Activated CD4-positive, alpha-beta T cell treated with anti-CD3 and anti-CD28 coated beads for 36 hours (primary cell): ENCODE data around the gene PHC2. TPM values are rescaled to one million over a fixed set of nuclear protein-coding genes. Genes with fewer than 3 reads are reported as not detected.

Source experiments
- ATAC-seq: fragments of 200-7000 bp; cut with Tn5 transposase; one replicate; pipeline ENCODE4 v1.10.0; 2021; ENCODE audit warnings: mild to moderate bottlenecking, moderate library complexity
- CTCF ChIA-PET: fragments of 350-600 bp; sonication (Branson Sonifier 250); formaldehyde crosslinking; loops from one replicate; lab custom pipeline; 2021; ENCODE audit warnings: antibody characterized with exemption; lab: Charles Lee
- POLR2A ChIA-PET: fragments of 350-600 bp; sonication (Branson Sonifier 250); formaldehyde crosslinking; loops from one replicate; lab custom pipeline; 2021; ENCODE audit warnings: antibody characterized with exemption, inconsistent platforms; lab: Charles Lee
- DNase-seq: peaks from one replicate; pipeline ENCODE4 v3.0.0-alpha.2; 2020
- H3K27ac Mint-ChIP-seq: one replicate; pipeline ENCODE4 v1.8.0; 2021; ENCODE audit warnings: mixed read lengths
- H3K27me3 Mint-ChIP-seq: one replicate; pipeline ENCODE4 v1.8.0; 2021; ENCODE audit warnings: mixed read lengths
- H3K36me3 Mint-ChIP-seq: one replicate; pipeline ENCODE4 v1.8.0; 2021; ENCODE audit warnings: low read depth, mixed read lengths
- H3K4me1 Mint-ChIP-seq: one replicate; pipeline ENCODE4 v1.8.0; 2021; ENCODE audit warnings: mixed read lengths
- H3K4me3 Mint-ChIP-seq: one replicate; pipeline ENCODE4 v1.8.0; 2021; ENCODE audit warnings: mild to moderate bottlenecking, moderate library complexity, mixed read lengths
- H3K9me3 Mint-ChIP-seq: one replicate; pipeline ENCODE4 v1.8.0; 2021; ENCODE audit warnings: low read depth, mixed read lengths
- intact Hi-C, 2 experiments: fragments of 100-400 bp; cut with DNase I in 1 of 2; cut with micrococcal nuclease in 1 of 2; formaldehyde crosslinking; loops; one replicate each; pipeline versions ENCODE4 v1.14.2 to v1.15.1; 2022 to 2024; cut with DNase I, micrococcal nuclease
- total RNA-seq, 2 experiments: library from RNA; stranded (reverse); gene quantifications; one replicate each; pipeline ENCODE4 v1.2.3, GENCODE V29; 2021

PHC2 gene
- total RNA-seq, 2 experiments from 2014 or later = 23.8 to 28.4 TPM

DNA sequence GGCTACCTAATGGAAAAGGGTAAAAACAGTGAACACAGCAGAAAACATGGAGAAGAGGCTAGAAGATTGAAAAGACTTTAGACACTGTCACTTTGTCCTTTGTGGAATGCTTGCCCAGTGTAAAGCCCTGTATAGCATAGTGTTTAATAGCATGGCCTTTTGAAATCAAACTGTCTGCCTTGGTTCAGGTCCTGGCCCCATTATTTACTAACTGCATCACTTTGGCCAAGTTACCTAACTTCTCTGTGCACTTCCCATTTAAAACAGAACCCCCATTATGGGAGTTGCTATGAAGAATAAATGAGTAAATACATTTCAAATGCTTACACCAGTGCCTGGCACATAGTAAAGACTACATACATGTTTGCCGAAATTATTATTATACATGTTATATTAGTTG, 12.1 kb downstream of the PHC2 start:
- POLR2A ChIA-PET = no interaction called here
- DNase-seq (no peak), ATAC-seq (no peak)
- peaks cover 7% of the 10 kb centered on the region for H3K36me3 Mint-ChIP-seq
- H3K4me1 Mint-ChIP-seq = no peaks in the 10 kb centered on the region
- H3K4me3 Mint-ChIP-seq = no peak overlapping the region
- peaks cover 16% of the 10 kb centered on the region for H3K27me3 Mint-ChIP-seq
- no peak overlapping the region for H3K27ac Mint-ChIP-seq
- intact Hi-C loops = no loop called here
- H3K9me3 Mint-ChIP-seq = peaks cover 9% of the 10 kb centered on the region
- CTCF ChIA-PET = no interaction called here

DNA sequence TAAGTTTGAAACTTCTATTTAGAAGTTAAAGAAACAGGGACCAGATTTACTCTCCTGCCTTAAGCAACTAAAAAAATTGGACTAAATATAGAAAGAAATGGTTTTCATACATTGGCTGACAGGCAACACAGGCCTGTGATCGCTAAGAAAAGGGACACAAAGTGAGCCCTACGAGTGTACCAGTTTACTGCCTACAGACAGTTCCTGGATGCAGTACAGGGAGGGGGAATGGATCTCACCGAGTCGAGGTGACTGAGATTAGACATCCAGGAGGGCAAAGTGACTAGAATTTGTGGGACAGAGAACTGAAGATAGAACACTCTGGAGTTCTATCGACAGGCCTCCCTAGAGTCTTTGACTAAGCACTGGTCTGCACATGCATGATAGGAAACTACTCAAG, 16.0 kb downstream of the PHC2 start:
- ATAC-seq (no peak), DNase-seq (no peak)
- ChIA-PET POLR2A (no interaction called here), CTCF (no interaction called here)
- Mint-ChIP-seq H3K9me3 (peaks cover 9% of the 10 kb centered on the region), H3K4me1 (no peaks in the 10 kb centered on the region), H3K4me3 (no peak overlapping the region), H3K27me3 (peaks cover 16% of the 10 kb centered on the region), H3K36me3 (peaks cover 7% of the 10 kb centered on the region), H3K27ac (no peak overlapping the region)
- intact Hi-C loops = no loop called here

DNA sequence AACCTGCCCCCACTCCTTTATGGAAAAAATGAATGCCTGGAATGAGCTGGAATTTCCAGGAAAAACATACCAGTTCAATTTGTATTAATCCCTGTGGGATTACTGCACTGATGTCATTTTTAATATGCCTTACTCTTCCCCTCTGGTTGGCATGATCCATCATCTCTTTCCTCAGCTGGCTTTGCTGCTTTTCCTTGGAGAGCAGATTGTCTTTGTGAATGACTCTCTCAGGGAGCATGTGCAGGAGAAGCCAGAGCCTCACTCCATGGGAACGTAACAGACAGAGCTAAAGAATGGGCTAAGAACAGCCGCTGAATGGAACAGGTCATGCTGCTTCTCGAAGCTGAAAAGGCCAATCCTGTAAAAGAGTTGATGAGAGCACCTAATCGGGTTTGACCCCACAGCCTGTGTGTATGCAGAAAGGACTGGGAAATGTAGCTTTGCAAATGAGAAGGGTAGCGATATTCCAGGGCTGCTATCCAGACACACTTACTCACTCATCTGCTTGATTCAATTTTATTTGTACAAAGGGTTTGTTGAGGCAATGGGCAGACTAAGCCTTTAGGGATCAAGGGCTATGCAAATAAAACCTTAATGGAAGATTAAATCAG, 20.7 kb downstream of the PHC2 start:
- no peaks in the 10 kb centered on the region for H3K36me3 Mint-ChIP-seq
- CTCF ChIA-PET = interaction anchor here (0.6 to 0.8 kb wide), 2 partner anchors 22 to 146 kb away, joined by 3 to 4 read pairs; no protein-coding TSS in a partner anchor
- H3K4me1 Mint-ChIP-seq = no peaks in the 10 kb centered on the region
- intact Hi-C loops = no loop called here
- peaks cover 2% of the 10 kb centered on the region for H3K9me3 Mint-ChIP-seq
- H3K4me3 Mint-ChIP-seq = no peak overlapping the region
- H3K27ac Mint-ChIP-seq = no peak overlapping the region
- POLR2A ChIA-PET = no interaction called here
- ATAC-seq (no peak), DNase-seq (no peak)
- peaks cover 16% of the 10 kb centered on the region for H3K27me3 Mint-ChIP-seq

DNA sequence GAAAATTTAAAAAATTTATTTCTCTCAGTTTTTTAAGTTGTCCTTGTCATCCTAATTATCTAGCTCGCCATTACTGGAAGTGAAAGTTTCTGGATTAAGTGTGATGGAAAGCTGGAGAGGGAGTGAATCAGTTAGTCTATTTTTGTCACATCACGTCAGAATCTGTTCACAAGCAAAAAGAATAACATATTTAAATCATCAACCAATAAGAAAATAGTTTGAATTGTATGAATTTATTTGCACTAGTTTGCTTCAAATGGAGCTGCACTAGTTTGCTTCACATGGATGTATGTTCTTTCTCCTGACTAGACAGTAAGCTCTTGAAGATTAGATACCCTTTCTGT, 22.8 kb downstream of the PHC2 start:
- ChIA-PET CTCF (interaction anchor here (0.7 to 1.0 kb wide), 2 partner anchors 17 to 225 kb away, joined by 3 read pairs; no protein-coding TSS in a partner anchor), POLR2A (no interaction called here)
- H3K9me3 Mint-ChIP-seq = no peaks in the 10 kb centered on the region
- no peaks in the 10 kb centered on the region for H3K36me3 Mint-ChIP-seq
- intact Hi-C loops = no loop called here
- no peak overlapping the region for H3K4me3 Mint-ChIP-seq
- no peaks in the 10 kb centered on the region for H3K4me1 Mint-ChIP-seq
- no peak for DNase-seq
- no peak overlapping the region for H3K27ac Mint-ChIP-seq
- peaks cover 20% of the 10 kb centered on the region for H3K27me3 Mint-ChIP-seq
- no peak for ATAC-seq

DNA sequence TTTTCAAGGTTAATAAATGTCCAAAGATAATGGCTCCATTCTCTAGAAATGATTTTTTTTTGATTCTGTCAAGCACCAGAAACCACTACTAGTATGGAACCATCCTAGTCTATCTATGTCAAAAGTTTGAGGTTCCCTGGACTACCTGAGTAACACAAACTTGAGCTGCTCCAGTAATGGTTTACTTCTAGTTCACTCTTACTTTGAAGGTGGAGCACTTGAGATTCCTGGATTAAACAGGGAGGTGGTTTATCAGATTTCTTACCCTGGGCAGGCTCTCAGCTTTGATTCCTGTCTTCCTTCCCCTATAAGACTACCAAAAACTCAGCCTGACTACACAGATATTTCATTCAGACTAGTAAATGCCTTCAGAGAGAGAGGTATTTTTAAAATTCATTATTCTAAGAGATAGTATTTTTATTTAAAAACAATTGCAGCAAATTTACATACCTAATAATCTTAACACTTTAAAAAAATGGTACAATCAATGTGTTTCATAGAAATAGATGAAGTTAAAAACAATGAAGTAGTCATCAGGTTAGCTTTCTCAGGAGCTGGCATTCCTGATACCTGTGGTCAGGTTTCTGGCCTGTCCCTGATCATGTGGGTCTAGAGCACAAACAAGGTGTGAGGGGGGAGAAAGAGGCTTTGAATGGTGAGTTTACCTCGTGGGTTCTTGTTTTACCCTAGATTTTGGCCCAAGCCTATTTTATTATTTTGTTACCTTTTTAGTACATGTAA, 23.4 kb downstream of the PHC2 start:
- no peak overlapping the region for H3K4me3 Mint-ChIP-seq
- no peak for DNase-seq
- H3K36me3 Mint-ChIP-seq = no peaks in the 10 kb centered on the region
- peaks cover 19% of the 10 kb centered on the region for H3K27me3 Mint-ChIP-seq
- intact Hi-C loops = no loop called here
- ChIA-PET POLR2A (no interaction called here), CTCF (interaction anchor here (0.7 to 1.0 kb wide), 2 partner anchors 18 to 225 kb away, joined by 3 read pairs; no protein-coding TSS in a partner anchor)
- H3K4me1 Mint-ChIP-seq = no peaks in the 10 kb centered on the region
- H3K9me3 Mint-ChIP-seq = no peaks in the 10 kb centered on the region
- no peak for ATAC-seq
- H3K27ac Mint-ChIP-seq = no peak overlapping the region

DNA sequence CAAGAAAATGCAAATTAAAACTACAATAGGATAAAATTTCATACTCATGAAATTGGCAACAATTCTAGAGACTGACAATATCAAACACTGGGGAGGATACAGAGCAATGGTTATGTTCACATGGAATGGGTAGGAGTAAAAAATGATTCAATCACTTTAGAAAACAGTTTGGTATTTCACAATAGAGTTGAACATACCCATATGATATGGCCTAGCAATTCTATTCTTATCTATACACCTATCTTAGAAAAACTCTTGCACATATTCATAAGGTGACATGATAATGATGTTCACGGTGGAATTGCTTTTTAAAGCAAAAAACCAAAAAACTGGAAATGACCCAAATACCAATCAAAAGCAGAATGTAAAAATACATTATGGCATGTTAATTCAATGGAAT, 28.7 kb downstream of the PHC2 start:
- no peak for DNase-seq
- no peak for ATAC-seq
- ChIA-PET CTCF (no interaction called here), POLR2A (no interaction called here)
- Mint-ChIP-seq H3K4me3 (no peak overlapping the region), H3K27me3 (peaks cover 10% of the 10 kb centered on the region), H3K36me3 (no peaks in the 10 kb centered on the region), H3K9me3 (no peaks in the 10 kb centered on the region), H3K27ac (no peak overlapping the region), H3K4me1 (no peaks in the 10 kb centered on the region)
- intact Hi-C loops = no loop called here

DNA sequence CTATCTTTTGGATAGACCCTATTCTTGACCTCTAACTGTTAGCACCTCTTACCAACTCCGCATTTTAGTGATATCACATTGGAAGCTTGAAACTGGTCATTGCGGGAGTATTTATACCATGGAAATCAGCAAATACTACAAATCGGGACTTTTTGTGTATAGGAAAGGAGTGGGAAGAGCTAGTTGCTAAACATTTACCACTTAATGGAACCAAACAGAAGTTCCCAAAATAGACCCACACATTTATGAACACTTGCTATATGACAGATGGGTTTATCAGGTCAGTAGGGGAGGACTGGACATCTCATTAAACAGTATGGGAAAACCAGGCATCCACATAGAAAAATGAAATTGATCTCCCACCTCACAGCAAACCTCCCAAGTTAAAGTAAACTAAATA, 29.4 kb downstream of the PHC2 start:
- ChIA-PET POLR2A (no interaction called here), CTCF (no interaction called here)
- H3K9me3 Mint-ChIP-seq = no peaks in the 10 kb centered on the region
- H3K36me3 Mint-ChIP-seq = no peaks in the 10 kb centered on the region
- H3K27me3 Mint-ChIP-seq = peaks cover 5% of the 10 kb centered on the region
- peaks cover 4% of the 10 kb centered on the region for H3K4me1 Mint-ChIP-seq
- H3K4me3 Mint-ChIP-seq = no peak overlapping the region
- ATAC-seq = no peak
- intact Hi-C loops = no loop called here
- DNase-seq = no peak
- no peak overlapping the region for H3K27ac Mint-ChIP-seq

DNA sequence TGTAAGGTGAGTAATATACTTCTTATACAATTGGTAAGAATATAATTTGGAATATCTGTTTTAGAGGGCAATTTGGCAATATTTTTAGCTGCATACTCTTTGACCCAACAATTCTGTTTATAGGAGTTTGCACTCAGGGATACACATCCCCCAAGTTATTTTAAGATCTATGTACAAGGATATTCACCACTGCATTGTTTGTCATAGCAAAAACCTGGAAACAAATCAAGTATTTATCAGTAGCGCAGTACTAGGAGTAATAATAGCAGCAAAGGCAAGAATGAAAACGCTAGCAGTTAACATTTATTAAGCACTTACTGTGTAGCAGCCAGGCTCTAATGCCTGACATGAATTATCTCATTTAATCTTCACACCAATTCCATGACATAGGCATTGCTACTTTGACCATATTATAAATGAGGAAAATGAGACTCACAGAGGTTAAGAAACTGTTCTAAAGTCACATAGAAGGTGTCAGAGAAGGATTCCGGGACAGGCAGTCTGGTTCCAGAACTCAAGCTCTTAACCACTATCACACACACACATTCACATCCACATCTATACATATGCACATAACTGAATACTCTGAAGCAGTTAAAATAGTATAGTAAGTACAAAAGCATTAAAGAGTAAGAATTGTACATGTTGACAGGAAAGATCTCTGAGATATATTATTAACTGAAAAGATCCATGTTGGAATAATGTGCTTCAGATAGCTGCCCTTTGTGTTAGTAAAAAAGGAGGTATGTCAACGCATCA, 30.6 kb downstream of the PHC2 start:
- Mint-ChIP-seq H3K9me3 (no peaks in the 10 kb centered on the region), H3K4me3 (no peak overlapping the region), H3K27me3 (peaks cover 7% of the 10 kb centered on the region), H3K27ac (no peak overlapping the region), H3K36me3 (no peaks in the 10 kb centered on the region), H3K4me1 (peaks cover 5% of the 10 kb centered on the region)
- DNase-seq (no peak), ATAC-seq (no peak)
- ChIA-PET CTCF (no interaction called here), POLR2A (no interaction called here)
- intact Hi-C loops = no loop called here

DNA sequence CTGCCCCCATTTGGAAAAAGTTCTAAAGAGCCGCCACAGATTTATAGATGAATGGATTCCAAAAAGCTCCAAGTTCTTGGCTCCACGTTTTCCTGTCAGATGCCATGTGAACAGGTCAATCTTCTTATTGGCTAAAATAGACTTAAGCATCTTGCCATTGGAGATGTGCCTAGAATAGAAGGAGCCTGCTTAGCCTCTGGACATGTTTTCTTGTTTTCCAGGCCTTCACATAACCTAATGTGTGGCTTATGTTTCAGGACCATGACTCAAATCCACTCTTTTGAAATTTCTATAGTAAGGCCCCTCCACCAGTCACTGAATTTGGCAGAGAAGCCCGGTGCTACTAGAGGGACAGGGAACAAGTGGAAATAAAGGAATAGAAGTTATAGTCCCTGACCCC, 31.5 kb downstream of the PHC2 start:
- H3K27me3 Mint-ChIP-seq = peaks cover 9% of the 10 kb centered on the region
- CTCF ChIA-PET = interaction anchor here (0.9 to 1.2 kb wide), 2 partner anchors 17 to 72 kb away, joined by 3 to 4 read pairs; no protein-coding TSS in a partner anchor
- peaks cover 5% of the 10 kb centered on the region for H3K4me1 Mint-ChIP-seq
- POLR2A ChIA-PET = no interaction called here
- no peak overlapping the region for H3K27ac Mint-ChIP-seq
- no peaks in the 10 kb centered on the region for H3K9me3 Mint-ChIP-seq
- H3K4me3 Mint-ChIP-seq = no peak overlapping the region
- no peak for ATAC-seq
- intact Hi-C loops = no loop called here
- no peaks in the 10 kb centered on the region for H3K36me3 Mint-ChIP-seq
- DNase-seq = no peak

DNA sequence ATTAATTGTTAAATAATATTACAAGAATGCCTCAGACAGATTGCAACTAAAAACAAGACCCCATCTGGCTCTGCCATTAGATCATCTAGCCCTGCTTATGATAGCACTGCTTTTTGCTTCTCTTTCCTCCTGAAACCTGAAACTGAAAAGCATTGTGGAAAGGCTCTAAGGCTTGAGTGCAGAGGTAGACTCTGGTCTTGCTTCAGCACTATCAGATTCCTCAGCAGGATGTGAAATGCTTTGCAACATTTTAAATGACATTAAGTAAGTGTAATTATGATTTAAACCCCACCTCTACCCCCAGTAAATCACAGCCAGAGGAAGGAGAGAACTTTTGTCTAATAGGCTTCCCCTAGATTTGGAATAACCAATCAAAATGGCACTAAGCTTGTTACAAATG, 32.9 kb downstream of the PHC2 start:
- H3K4me1 Mint-ChIP-seq = peaks cover 5% of the 10 kb centered on the region
- H3K36me3 Mint-ChIP-seq = no peaks in the 10 kb centered on the region
- H3K27me3 Mint-ChIP-seq = peaks cover 6% of the 10 kb centered on the region
- no peaks in the 10 kb centered on the region for H3K9me3 Mint-ChIP-seq
- no peak overlapping the region for H3K4me3 Mint-ChIP-seq
- ChIA-PET POLR2A (no interaction called here), CTCF (interaction anchor here (1.0 to 1.2 kb wide), 2 partner anchors 13 to 73 kb away, joined by 3 to 4 read pairs; no protein-coding TSS in a partner anchor)
- H3K27ac Mint-ChIP-seq = no peak overlapping the region
- intact Hi-C loops = no loop called here
- no peak for DNase-seq
- no peak for ATAC-seq

DNA sequence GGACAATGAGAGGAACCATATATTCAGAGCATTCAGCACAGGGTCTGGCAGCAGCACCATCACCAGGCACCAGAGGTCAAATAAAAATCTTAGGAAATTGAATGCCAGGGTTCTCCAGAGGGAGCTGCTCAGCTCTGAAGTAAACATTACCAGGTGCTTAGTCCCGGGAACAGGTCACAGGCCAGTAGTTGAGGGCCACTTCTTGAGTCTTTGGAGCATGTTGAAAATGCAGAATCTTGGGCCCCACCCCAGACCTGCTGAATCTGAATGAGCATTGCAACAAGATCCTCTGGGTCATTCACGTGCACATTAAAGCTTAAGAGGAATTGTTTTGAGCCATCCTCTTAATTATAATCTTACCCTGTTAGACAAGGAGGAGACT, 33.8 kb downstream of the PHC2 start:
- no peak for ATAC-seq
- POLR2A ChIA-PET = interaction anchor here (0.6 kb wide), 1 partner anchor 14 kb away, joined by 3 read pairs; no protein-coding TSS in a partner anchor
- DNase-seq = no peak
- CTCF ChIA-PET = interaction anchor here (0.7 to 1.0 kb wide), 2 partner anchors 13 to 172 kb away, joined by 3 read pairs; no protein-coding TSS in a partner anchor
- Mint-ChIP-seq H3K4me1 (peaks cover 5% of the 10 kb centered on the region), H3K36me3 (no peaks in the 10 kb centered on the region), H3K27ac (no peak overlapping the region), H3K4me3 (no peak overlapping the region), H3K9me3 (no peaks in the 10 kb centered on the region), H3K27me3 (peaks cover 6% of the 10 kb centered on the region)
- intact Hi-C loops = no loop called here
